ENCODE measurements around the gene STX7. TPM values are rescaled to one million over a fixed set of nuclear protein-coding genes. Genes with fewer than 3 reads are reported as not detected.

STX7 gene
- total and polyA plus RNA-seq, 2 donors (not counting 3 experiments of a cell fraction or from before 2014, with no cell fraction given) = 13.4 to 45.5 TPM

DNA sequence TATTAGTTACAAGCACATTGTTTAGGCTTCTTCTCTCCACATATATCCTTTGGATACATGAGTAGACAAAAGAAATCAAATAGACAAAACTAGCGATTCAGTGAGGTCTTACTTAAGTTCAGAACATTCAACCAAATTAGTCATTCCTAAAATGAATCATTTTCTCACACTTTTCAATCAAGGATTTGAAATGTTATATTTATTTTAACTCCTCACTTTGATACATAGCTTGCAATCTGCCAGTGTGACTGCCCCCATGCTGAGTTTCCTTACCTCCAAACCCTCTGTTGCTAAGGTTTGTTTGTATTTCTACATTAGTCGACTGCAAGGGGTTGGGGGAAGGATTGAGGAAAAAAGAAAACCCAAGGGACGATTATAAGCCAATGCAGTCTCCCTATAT lies 108.2 kb downstream of the STX7 start:
- Histone ChIP-seq H3K27ac (ENCODE audit: insufficient read depth, low read depth, low read length) (no peak overlapping the region), H2AFZ (ENCODE audit: low read depth, low read length) (no peak overlapping the region), H3K9me3 (replicated peaks; ENCODE audit: control insufficient read depth, insufficient read depth, low read length) (no peaks in the 10 kb centered on the region), H3K9ac (replicated peaks; ENCODE audit: extremely low read depth, insufficient read depth, low read length) (no peak overlapping the region), H3K27me3 (ENCODE audit: control insufficient read depth in 2 of 2, insufficient read depth in 2 of 2, low read length in 2 of 2) (peaks cover 46 to 63% of the 10 kb centered on the region in 2 experiments), H3K36me3 (ENCODE audit: control insufficient read depth in 2 of 2, extremely low read depth in 1 of 2, insufficient read depth in 2 of 2, low read length in 2 of 2) (no peaks in the 10 kb centered on the region), H3K4me1 (ENCODE audit: control insufficient read depth, extremely low read depth, insufficient read depth, low read length) (peaks cover 9% of the 10 kb centered on the region), H3K9me1 (replicated peaks; ENCODE audit: control insufficient read depth, extremely low read depth, insufficient read depth, low read length) (no peaks in the 10 kb centered on the region), H3K4me3 (replicated peaks in 1 of 3; ENCODE audit: insufficient read depth in 1 of 3, low read depth in 1 of 3, low read length in 3 of 3) (no peak overlapping the region), H3K4me2 (ENCODE audit: insufficient read depth, low read length) (no peak overlapping the region), H4K20me1 (replicated peaks; ENCODE audit: control insufficient read depth, extremely low read depth, insufficient read depth, low read length) (no peaks in the 10 kb centered on the region), H3K79me2 (ENCODE audit: control insufficient read depth, insufficient read depth, low read length) (no peaks in the 10 kb centered on the region)
- ChIA-PET POLR2A (no interaction called here), CTCF (interaction anchor here (1.5 kb wide), 1 partner anchor 125 kb away, joined by 7 read pairs; no protein-coding TSS in a partner anchor)
- FAIRE-seq = no peak
- no TSS peak for BruUV-seq (replicated peaks)
- DNase-seq (ENCODE audit: low read depth, low spot score) = no peak
- TF ChIP-seq CTCF (IDR thresholded peaks at IDR 0.05; ENCODE audit: extremely low read depth in 1 of 2, insufficient read depth in 1 of 2, low read depth in 1 of 2, low read length in 2 of 2) = no peak
- no peak for TF ChIP-seq GATA2 (IDR thresholded peaks at IDR 0.05; ENCODE audit: insufficient read depth, insufficient read length, low read depth, low read length)
- intact Hi-C loops (cut with micrococcal nuclease) (no loop called here), dilution Hi-C loops (cut with MboI; ENCODE audit: extremely low pct_ligation_motif_present, low sequenced_read_pairs) (no loop called here)

DNA sequence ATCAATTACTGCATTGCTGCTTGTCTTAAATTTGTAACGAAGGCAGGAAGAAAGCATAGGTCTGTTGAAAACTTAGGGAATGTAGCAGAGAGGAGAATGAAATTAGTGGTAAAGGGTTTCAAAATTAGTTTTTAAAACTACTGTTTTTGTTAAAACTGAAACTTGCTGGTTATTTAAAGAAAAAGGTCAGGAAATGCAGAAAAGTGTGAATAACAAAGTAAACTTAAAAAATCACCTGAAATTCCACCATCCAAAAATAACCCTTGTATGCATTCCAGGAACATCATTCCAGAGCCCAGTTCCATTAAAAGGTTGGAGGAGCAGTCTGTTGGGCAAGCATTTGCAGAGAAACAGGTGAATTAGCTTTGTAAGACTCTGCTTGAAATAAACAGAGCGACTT lies 108.6 kb downstream of the STX7 start:
- intact Hi-C loops (cut with micrococcal nuclease) (no loop called here), dilution Hi-C loops (cut with MboI; ENCODE audit: extremely low pct_ligation_motif_present, low sequenced_read_pairs) (no loop called here)
- H2AFZ ChIP-seq (ENCODE audit: low read depth, low read length) = no peak overlapping the region
- no peak for TF ChIP-seq CTCF (IDR thresholded peaks at IDR 0.05; ENCODE audit: extremely low read depth in 1 of 2, insufficient read depth in 1 of 2, low read depth in 1 of 2, low read length in 2 of 2)
- no peak for TF ChIP-seq GATA2 (IDR thresholded peaks at IDR 0.05; ENCODE audit: insufficient read depth, insufficient read length, low read depth, low read length)
- no peak for TF ChIP-seq EZH2 (IDR thresholded peaks at IDR 0.05; ENCODE audit: borderline replicate concordance, low read depth, low read length, severe bottlenecking)
- no peak for TF ChIP-seq MAX (IDR thresholded peaks at IDR 0.05; ENCODE audit: insufficient read depth, insufficient read length)
- TF ChIP-seq JUN (IDR thresholded peaks at IDR 0.05; ENCODE audit: borderline replicate concordance, insufficient read depth, insufficient read length, low read depth) = no peak
- TF ChIP-seq POLR2AphosphoS5 (IDR thresholded peaks at IDR 0.05; ENCODE audit: insufficient read depth, low read depth, low read length) = no peak
- TF ChIP-seq MYC (IDR thresholded peaks at IDR 0.05; ENCODE audit: low read depth, low read length) = no peak
- no peak overlapping the region for H3K9ac ChIP-seq (replicated peaks; ENCODE audit: extremely low read depth, insufficient read depth, low read length)
- no peak overlapping the region for H3K4me2 ChIP-seq (ENCODE audit: insufficient read depth, low read length)
- H3K4me3 ChIP-seq (replicated peaks in 1 of 3; ENCODE audit: insufficient read depth in 1 of 3, low read depth in 1 of 3, low read length in 3 of 3) = no peak overlapping the region
- no peaks in the 10 kb centered on the region for H4K20me1 ChIP-seq (replicated peaks; ENCODE audit: control insufficient read depth, extremely low read depth, insufficient read depth, low read length)
- no peaks in the 10 kb centered on the region for H3K9me3 ChIP-seq (replicated peaks; ENCODE audit: control insufficient read depth, insufficient read depth, low read length)
- ChIA-PET CTCF (no interaction called here), POLR2A (no interaction called here)
- DNase-seq (ENCODE audit: low read depth, low spot score) (no peak), FAIRE-seq (no peak)
- H3K9me1 ChIP-seq (replicated peaks; ENCODE audit: control insufficient read depth, extremely low read depth, insufficient read depth, low read length) = no peaks in the 10 kb centered on the region
- peaks cover 46 to 67% of the 10 kb centered on the region in 2 experiments for H3K27me3 ChIP-seq (ENCODE audit: control insufficient read depth in 2 of 2, insufficient read depth in 2 of 2, low read length in 2 of 2)
- peaks cover 9% of the 10 kb centered on the region for H3K4me1 ChIP-seq (ENCODE audit: control insufficient read depth, extremely low read depth, insufficient read depth, low read length)
- H3K79me2 ChIP-seq (ENCODE audit: control insufficient read depth, insufficient read depth, low read length) = no peaks in the 10 kb centered on the region
- no peak overlapping the region for H3K27ac ChIP-seq (ENCODE audit: insufficient read depth, low read depth, low read length)
- H3K36me3 ChIP-seq (ENCODE audit: control insufficient read depth in 2 of 2, extremely low read depth in 1 of 2, insufficient read depth in 2 of 2, low read length in 2 of 2) = no peaks in the 10 kb centered on the region
- no TSS peak for BruUV-seq (replicated peaks)

All from endothelial cell of umbilical vein (primary cell).